ENCODE measurements around the gene KCMF1.

KCMF1 gene

GRCh38 chr2:84999553-84999955 lies 28.6 kb downstream of the KCMF1 start (continued):
- TF ChIP-seq ZNF18 (tag by site-specific recombination; IDR thresholded peaks at IDR 0.05) (no peak), ZBTB11 (tag by site-specific recombination; conservative IDR thresholded peaks at IDR 0.05; ENCODE audit: low read depth) (no peak), ZNF629 (tag by site-specific recombination; IDR thresholded peaks at IDR 0.05) (no peak), ZNF555 (tag by site-specific recombination; conservative IDR thresholded peaks at IDR 0.05) (no peak), ZNF133 (tag by site-specific recombination; IDR thresholded peaks at IDR 0.05) (no peak), ZBTB20 (tag by site-specific recombination; IDR thresholded peaks at IDR 0.05) (no peak)

- TF ChIP-seq ZNF514 (tag by site-specific recombination; IDR thresholded peaks at IDR 0.05) (no peak), ELK4 (IDR thresholded peaks at IDR 0.05; ENCODE audit: borderline replicate concordance, low read depth, low read length) (no peak), ZNF596 (tag by site-specific recombination; IDR thresholded peaks at IDR 0.05) (no peak), ZNF830 (tag by site-specific recombination; IDR thresholded peaks at IDR 0.05; ENCODE audit: low read depth) (no peak)
- CTCF ChIA-PET: interaction anchor here (0.7 to 4.9 kb wide), 3 partner anchors 14 to 76 kb away, joined by 3 to 21 read pairs (median 20); no protein-coding TSS in a partner anchor
- no peak overlapping the region for H3K4me3 ChIP-seq (ENCODE audit: low read depth, low read length)
- peaks cover 6% of the 10 kb centered on the region; the same call in 1 of the 2 replicates for H3K4me1 ChIP-seq (ENCODE audit: control insufficient read depth, insufficient read depth, low read length)
- H3K9me3 ChIP-seq (ENCODE audit: control insufficient read depth, insufficient read depth, low read depth, low read length): no peaks in the 10 kb centered on the region
- peaks cover 3 to 5% of the 10 kb centered on the region in 2 experiments; a peak in 2 of 3 replicates for H3K36me3 ChIP-seq (ENCODE audit: control insufficient read depth in 2 of 2, insufficient read depth in 1 of 2, low read length in 2 of 2)
- H3K27ac ChIP-seq (ENCODE audit: extremely low read depth, low read depth, low read length): no peak overlapping the region
- POLR2A ChIA-PET: no interaction called here
Measured at GRCh38 chr2:85001595-85001994, 30.6 kb downstream of the KCMF1 start.

- CTCF ChIA-PET: interaction anchor here (1.3 to 4.9 kb wide), 3 partner anchors 10 to 77 kb away, joined by 5 to 21 read pairs (median 20); no protein-coding TSS in a partner anchor
- Histone ChIP-seq H3K9me3 (ENCODE audit: control insufficient read depth, insufficient read depth, low read depth, low read length) (no peaks in the 10 kb centered on the region), H3K36me3 (ENCODE audit: control insufficient read depth in 2 of 2, insufficient read depth in 1 of 2, low read length in 2 of 2) (peaks cover 5 to 8% of the 10 kb centered on the region in 2 experiments; a peak in 2 of 3 replicates), H3K27ac (ENCODE audit: extremely low read depth, low read depth, low read length) (no peak overlapping the region), H3K4me3 (ENCODE audit: low read depth, low read length) (no peak overlapping the region), H3K4me1 (ENCODE audit: control insufficient read depth, insufficient read depth, low read length) (peaks cover under 1% of the 10 kb centered on the region; the same call in 1 of the 2 replicates)
- POLR2A ChIA-PET: interaction anchor here (0.6 kb wide), 1 partner anchor 8 kb away, joined by 6 read pairs; no protein-coding TSS in a partner anchor
- no peak for TF ChIP-seq ZNF621 (tag by site-specific recombination; IDR thresholded peaks at IDR 0.05)
- TF ChIP-seq SCRT2 (tag by site-specific recombination; IDR thresholded peaks at IDR 0.05): no peak
- TF ChIP-seq SALL2 (tag by site-specific recombination; IDR thresholded peaks at IDR 0.05; ENCODE audit: borderline replicate concordance): no peak
- TF ChIP-seq ZNF239 (tag by site-specific recombination; IDR thresholded peaks at IDR 0.05): no peak
- no peak for TF ChIP-seq ZNF18 (tag by site-specific recombination; IDR thresholded peaks at IDR 0.05)
- no peak for TF ChIP-seq ZNF26 (tag by site-specific recombination; IDR thresholded peaks at IDR 0.05)
Measured at GRCh38 chr2:85002534-85002933, 31.6 kb downstream of the KCMF1 start.
